Measurements from ENCODE around the gene TCHH.

DNA sequence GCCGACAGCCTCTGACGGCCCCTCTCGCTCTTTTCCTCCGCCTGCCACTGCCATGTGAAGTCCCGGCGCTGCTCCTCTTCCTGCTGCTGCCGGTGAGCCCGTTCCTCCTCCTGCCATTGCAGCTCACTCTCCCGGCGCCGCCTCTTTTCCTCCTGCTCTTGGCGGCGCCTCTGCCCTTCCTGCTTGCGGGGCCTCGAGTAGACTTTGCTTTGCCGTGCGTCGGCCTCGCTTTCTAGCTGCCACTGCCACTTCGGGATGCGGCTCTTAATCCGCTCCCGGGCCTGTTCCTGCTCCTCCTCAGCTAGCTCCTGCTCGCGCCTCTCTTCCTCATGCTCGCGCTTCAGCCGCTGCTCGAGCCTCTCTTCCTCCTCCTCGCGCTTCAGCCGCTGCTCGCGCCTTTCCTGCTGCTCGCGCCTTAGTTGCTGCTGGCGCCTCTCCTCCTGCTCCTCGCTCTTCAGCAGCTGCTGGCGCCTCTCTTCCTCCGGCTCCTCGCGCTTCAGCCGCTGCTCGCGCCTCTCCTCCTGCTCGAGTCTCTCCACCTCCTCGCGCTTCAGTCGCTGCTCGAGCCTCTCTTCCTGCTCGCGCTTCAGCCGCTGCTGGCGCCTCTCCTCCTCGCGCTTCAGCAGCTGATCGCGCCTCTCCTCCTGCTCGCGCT, 4.3 kb downstream of the TCHH start:
- TF ChIP-seq, protein P1, sequence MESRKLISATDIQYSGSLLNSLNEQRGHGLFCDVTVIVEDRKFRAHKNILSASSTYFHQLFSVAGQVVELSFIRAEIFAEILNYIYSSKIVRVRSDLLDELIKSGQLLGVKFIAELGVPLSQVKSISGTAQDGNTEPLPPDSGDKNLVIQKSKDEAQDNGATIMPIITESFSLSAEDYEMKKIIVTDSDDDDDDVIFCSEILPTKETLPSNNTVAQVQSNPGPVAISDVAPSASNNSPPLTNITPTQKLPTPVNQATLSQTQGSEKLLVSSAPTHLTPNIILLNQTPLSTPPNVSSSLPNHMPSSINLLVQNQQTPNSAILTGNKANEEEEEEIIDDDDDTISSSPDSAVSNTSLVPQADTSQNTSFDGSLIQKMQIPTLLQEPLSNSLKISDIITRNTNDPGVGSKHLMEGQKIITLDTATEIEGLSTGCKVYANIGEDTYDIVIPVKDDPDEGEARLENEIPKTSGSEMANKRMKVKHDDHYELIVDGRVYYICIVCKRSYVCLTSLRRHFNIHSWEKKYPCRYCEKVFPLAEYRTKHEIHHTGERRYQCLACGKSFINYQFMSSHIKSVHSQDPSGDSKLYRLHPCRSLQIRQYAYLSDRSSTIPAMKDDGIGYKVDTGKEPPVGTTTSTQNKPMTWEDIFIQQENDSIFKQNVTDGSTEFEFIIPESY (IDR thresholded peaks at IDR 0.05), result no peak
- TF ChIP-seq, protein P2, sequence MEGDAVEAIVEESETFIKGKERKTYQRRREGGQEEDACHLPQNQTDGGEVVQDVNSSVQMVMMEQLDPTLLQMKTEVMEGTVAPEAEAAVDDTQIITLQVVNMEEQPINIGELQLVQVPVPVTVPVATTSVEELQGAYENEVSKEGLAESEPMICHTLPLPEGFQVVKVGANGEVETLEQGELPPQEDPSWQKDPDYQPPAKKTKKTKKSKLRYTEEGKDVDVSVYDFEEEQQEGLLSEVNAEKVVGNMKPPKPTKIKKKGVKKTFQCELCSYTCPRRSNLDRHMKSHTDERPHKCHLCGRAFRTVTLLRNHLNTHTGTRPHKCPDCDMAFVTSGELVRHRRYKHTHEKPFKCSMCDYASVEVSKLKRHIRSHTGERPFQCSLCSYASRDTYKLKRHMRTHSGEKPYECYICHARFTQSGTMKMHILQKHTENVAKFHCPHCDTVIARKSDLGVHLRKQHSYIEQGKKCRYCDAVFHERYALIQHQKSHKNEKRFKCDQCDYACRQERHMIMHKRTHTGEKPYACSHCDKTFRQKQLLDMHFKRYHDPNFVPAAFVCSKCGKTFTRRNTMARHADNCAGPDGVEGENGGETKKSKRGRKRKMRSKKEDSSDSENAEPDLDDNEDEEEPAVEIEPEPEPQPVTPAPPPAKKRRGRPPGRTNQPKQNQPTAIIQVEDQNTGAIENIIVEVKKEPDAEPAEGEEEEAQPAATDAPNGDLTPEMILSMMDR (IDR thresholded peaks at IDR 0.05; ENCODE audit: low read depth, low read length, missing input control), result no peak
- no peak for TF ChIP-seq EGR1 (IDR thresholded peaks at IDR 0.05; ENCODE audit: low read depth in 2 of 2)
- TF ChIP-seq, protein P3, sequence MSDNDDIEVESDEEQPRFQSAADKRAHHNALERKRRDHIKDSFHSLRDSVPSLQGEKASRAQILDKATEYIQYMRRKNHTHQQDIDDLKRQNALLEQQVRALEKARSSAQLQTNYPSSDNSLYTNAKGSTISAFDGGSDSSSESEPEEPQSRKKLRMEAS (IDR thresholded peaks at IDR 0.05), result no peak

All from liver (tissue), 3 donors.